Measurements from ENCODE around the gene PLCD3. TPM values are rescaled to one million over a fixed set of nuclear protein-coding genes. Genes with fewer than 3 reads are reported as not detected.

Gene PLCD3
- total RNA-seq, 1 experiment from 2014 or later: 55.8 TPM

GRCh38 chr17:45149037-45149668, 16.8 kb upstream of the PLCD3 start:
- DNase-seq (ENCODE audit: low spot score): peak; percentile 90
- no peaks in the 10 kb centered on the region; the same call in 1 of the 2 replicates for H3K36me3 Mint-ChIP-seq
- peaks cover 31% of the 10 kb centered on the region for H3K4me1 Mint-ChIP-seq
- CTCF ChIA-PET: interaction anchor here (0.5 to 16.3 kb wide), 33 partner anchors 10 to 1034 kb away, joined by 3 to 531 read pairs (median 5); partner anchors contain the start of genes ACBD4, FMNL1, HEXIM2 and MAP3K14
- H3K4me3 Mint-ChIP-seq: peak overlapping the region; percentile 98
- POLR2A ChIA-PET: interaction anchor here (0.5 to 6.1 kb wide), 34 partner anchors 8 to 503 kb away, joined by 3 to 242 read pairs (median 4); partner anchors contain the start of genes ACBD4, HEXIM2 and NMT1
- ATAC-seq: peak; percentile 27
- no peaks in the 10 kb centered on the region for H3K9me3 Mint-ChIP-seq
- H3K27me3 Mint-ChIP-seq (ENCODE audit: low read depth): peaks cover 5% of the 10 kb centered on the region; the same call in 1 of the 2 replicates
- peak overlapping the region; percentile 90 for H3K27ac Mint-ChIP-seq
- TF ChIP-seq HMGXB4 (CRISPR knock-in tag; IDR thresholded peaks at IDR 0.05) (peak; percentile 81; the same call in 1 of the 2 replicates), TEAD1 (CRISPR knock-in tag; IDR thresholded peaks at IDR 0.05) (0 out of 2 replicates have a peak, but pooled peaks have one; percentile 26), ZSCAN18 (CRISPR knock-in tag; IDR thresholded peaks at IDR 0.05) (no peak), ARID4B (CRISPR knock-in tag; IDR thresholded peaks at IDR 0.05; ENCODE audit: borderline replicate concordance) (peak; percentile 53; the same call in 1 of the 2 replicates), ZBTB21 (CRISPR knock-in tag; IDR thresholded peaks at IDR 0.05; ENCODE audit: borderline replicate concordance) (no peak), IRF1 (CRISPR knock-in tag; IDR thresholded peaks at IDR 0.05) (no peak), GABPB1 (CRISPR knock-in tag; IDR thresholded peaks at IDR 0.05) (peak; percentile 65; the same call in 1 of the 2 replicates), MAX (CRISPR knock-in tag; IDR thresholded peaks at IDR 0.05) (0 out of 2 replicates have a peak, but pooled peaks have one; percentile 15), ZNF396 (CRISPR knock-in tag; IDR thresholded peaks at IDR 0.05; ENCODE audit: borderline replicate concordance) (no peak), TEAD4 (CRISPR knock-in tag; IDR thresholded peaks at IDR 0.05) (peak; percentile 18; the same call in 1 of the 2 replicates), USF1 (CRISPR knock-in tag; IDR thresholded peaks at IDR 0.05) (0 out of 2 replicates have a peak, but pooled peaks have one; percentile 4), KAT7 (CRISPR knock-in tag; IDR thresholded peaks at IDR 0.05; ENCODE audit: borderline replicate concordance) (0 out of 2 replicates have a peak, but pooled peaks have one; percentile 67), PRRX2 (CRISPR knock-in tag; IDR thresholded peaks at IDR 0.05) (0 out of 2 replicates have a peak, but pooled peaks have one; percentile 35), ZNF281 (CRISPR knock-in tag; IDR thresholded peaks at IDR 0.05) (peak; percentile 58; the same call in 1 of the 2 replicates), TP53 (CRISPR knock-in tag; IDR thresholded peaks at IDR 0.05) (no peak), CTCF (IDR thresholded peaks at IDR 0.05) (peak; percentile 39; the same call in 1 of the 2 replicates), ZNF423 (CRISPR knock-in tag; IDR thresholded peaks at IDR 0.05) (peak; percentile 33; the same call in 1 of the 2 replicates), NR1H2 (CRISPR knock-in tag; IDR thresholded peaks at IDR 0.05) (no peak), ATF2 (CRISPR knock-in tag; IDR thresholded peaks at IDR 0.05; ENCODE audit: borderline replicate concordance, low read depth) (no peak), FOXK1 (CRISPR knock-in tag; IDR thresholded peaks at IDR 0.05) (no peak)

Measured in WTC11 (cell line).